Stimulated activated CD4-positive, alpha-beta T cell treated with anti-CD3 and anti-CD28 coated beads, Interleukin-1b, Interleukin-23, amount 100 ng/mL, for 24 hours (primary cell): Measurements from ENCODE around the gene G6PD.
"Not testable (repeated sequence)": the region's sequence is repeated elsewhere in the genome, so short reads cannot be mapped to it uniquely, and the experiment has no call there.

Experiments used
- DNase-seq, 4 experiments: peaks; one replicate each; pipeline ENCODE4 v3.0.0-alpha.2; 2020; ENCODE audit warnings: low read depth in 4 of 4, low spot score in 1 of 4

G6PD gene

DNA sequence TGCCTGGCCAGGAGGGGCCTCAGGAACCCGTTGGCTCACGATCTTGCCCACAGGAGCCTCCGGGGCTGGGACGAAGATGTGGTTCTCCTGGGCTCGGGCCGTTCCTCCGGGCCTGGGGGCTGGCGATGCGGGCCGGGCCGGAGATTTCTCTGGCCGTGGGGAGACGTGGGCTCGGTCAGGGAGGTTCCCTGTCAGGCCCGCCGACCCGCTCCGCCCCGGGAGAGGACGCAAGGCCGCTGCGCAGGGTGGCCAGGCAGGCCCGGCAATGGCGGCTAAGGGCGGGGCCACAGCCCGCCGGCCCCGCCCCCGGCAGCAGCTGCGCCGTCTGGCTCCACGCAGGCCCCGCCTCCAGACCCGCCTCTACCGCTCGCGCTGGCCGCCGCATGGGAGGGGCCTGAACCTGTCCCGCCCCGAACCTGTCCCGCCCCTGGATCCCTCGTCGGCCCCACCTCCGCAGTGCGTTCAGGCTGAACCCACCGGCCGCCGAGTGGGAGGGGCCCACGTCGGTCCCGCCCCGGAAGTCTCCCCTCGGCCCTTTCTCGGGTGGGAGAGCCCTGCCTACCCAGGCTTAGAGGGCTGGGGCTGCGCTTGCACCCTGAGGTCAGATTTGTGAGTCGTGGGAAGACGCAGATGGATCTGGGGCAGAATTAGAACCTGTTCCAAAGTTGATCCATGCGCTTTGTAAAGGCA lies 30.5 kb downstream of the G6PD start, which contains the start of gene FAM3A:
Gene FAM3A (minus strand): TSS at position 267 of the 690 bp plus-strand sequence. CDS start 460 bp downstream, outside the sequence.
- peak; percentile 79 to 87 (median 82) for DNase-seq

GRCh38 chrX:154515090-154515965 lies 31.3 kb downstream of the G6PD start:
- DNase-seq = no peak

DNA sequence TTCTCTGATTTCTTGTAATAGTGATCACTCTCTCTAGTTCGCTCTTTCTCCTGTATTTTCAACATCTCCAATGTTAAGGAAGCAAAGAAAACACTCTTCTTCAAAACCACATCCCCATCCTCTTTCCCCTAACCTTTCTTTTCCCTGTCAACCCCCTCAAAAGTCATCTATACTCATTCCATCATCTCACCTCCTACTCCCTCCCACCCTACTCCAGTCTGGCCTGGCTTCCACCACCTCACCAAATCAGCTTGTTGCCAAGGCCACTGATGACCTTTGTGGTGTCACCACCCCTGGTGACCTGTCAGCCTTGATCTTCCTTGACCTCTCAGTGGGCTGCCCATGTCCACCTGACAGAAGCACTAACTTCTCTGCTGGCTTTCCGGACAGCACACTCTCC lies 32.9 kb downstream of the G6PD start:
- no peak for DNase-seq

DNA sequence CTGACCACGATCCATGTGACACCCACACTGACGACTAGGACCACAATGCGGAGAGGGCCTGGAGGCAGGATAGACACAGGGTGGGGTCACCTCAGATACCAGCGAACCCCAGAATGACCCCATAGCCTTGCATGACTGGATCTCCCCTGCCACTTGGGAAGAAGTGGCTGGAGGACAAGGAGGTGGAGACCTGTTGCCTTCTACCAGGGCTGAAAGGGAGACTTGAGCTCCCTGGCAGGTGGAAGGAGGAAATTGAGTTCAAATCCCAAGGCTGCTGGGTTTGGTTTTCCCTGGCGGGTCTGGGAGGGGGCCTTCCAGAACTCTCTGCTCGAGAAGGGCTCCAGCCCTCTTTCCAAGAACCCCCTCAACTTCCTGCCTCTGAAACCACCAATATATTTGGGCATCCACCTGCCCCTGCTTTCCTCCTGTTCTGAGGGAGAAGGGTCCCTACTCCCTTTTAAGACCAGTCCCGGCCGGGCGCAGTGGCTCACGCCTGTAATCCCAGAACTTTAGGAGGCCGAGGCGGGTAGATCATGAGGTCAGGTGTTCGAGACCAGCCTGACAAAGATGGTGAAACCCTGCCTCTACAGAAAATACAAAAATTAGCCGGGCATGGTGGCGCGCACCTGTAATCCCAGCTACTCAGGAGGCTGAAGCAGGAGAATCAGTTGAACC lies 33.6 kb downstream of the G6PD start:
- DNase-seq = no peak

DNA sequence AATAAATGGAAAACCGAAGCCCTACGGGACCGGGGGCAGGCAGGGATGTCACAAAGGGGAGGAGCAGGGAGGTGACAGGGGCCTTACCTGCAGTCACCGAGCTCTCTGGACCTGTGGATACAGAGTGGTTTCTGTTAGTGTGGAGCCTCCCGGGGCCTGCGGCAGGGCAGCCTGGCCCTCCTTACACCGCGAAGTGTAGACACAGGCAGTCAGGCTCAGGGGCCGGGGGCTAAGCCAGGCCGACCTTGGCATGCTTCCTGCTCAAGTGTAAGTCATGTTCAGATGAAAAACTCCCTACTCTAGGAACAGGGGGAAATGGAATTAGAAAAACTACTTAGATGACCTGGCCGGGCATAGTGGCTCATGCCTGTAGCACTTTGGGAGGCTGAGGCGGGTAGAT lies 34.9 kb downstream of the G6PD start:
- no peak for DNase-seq

GRCh38 chrX:154509455-154509854 lies 37.2 kb downstream of the G6PD start:
- DNase-seq = no peak

DNA sequence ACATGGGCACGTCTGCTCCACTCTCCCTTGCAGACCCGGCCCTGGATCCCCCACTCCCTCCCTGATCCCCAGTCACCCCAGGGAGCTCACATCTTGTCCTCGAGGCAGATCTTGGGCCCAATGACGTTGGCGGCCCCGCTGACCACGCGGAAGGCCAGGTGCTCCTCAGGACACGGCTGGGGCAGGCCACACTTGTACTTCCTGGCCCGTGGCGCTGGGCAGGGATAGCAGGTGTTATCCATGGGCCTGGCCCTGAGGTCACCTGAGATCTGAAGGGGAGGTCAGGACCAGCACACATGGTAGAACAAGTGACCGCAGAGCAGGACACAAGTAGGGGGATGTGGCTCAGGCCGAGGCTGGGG lies 38.3 kb downstream of the G6PD start:
- DNase-seq = no peak

- DNase-seq = no peak
Observed at GRCh38 chrX:154507673-154508383, 38.8 kb downstream of the G6PD start.

- no peak for DNase-seq
Observed at GRCh38 chrX:154506483-154507332, 39.9 kb downstream of the G6PD start.

DNA sequence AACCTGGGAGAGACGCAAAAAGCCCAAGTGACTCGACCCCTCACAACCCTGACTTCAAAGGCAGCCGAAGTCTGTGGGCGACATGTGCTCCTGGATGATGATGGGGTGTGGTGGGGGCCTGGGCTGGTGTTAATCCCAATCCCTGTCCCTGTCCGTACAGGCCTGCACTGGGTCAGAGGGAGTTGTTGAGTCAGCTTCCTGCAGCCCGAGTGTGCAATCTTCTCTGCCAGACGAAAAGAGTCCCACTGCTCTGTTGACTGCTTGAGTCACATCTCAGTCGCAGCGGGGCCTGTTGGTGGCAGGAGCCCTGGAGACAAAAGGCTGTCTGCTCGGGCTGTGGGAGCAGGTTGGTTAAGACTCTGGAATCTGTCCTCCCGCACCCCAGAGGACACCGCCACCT lies 40.9 kb downstream of the G6PD start:
- DNase-seq = no peak

DNA sequence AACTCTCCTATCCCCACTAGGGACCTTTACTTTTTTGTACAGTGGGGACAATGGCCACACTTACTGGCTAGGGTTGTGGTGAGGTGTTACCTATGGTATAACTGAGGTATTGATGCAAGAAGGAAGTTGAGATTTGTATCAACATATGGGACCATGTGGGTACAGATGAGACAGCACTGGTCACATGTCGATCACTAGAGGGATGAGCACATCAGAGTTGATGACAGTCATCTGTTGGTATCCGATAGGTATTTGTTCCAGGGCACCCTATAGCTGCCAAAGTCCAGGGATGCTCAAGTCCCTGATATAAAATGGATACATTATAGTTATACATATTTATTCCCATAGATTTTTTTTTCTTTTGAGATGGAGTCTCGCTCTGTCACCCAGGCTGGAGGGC lies 43.7 kb downstream of the G6PD start:
- no peak for DNase-seq

DNA sequence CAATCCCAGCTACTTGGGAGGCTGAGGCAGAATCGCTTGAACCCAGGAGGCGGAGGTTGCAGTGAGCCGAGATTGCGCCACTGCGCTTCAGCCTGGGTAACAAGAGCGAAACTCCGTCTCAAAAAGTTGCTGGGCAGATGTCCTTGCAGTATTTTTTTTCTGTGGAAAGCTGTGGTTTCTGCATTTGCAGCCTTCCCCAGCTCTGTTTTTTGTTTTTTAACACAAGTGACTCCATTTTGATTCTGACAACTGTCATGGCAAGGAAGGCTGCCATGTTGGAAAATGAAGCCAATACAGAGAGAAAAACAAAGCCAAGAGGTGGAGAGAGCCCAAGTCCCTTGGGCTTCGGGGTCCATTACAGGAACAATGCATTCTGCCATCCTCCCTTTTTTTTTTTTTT lies 44.5 kb downstream of the G6PD start:
- no peak for DNase-seq

DNA sequence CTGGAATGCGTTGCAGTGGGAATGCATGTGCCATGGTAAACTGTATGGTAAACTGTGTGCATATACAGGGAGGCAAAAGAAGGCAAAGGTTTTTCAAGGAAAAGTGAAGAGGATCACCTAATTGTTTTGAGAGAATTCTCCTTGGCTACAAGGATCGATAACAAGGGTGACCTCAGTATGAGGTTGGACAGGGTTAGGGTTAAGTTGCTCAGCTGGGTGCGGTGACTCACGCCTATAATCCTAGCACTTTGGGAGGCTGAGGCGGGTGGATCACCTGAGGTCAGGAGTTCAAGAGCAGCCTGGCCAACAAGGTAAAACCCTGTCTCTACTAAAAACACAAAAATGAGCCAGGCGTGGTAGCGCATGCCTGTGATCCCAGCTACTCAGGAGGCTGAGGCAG lies 45.2 kb downstream of the G6PD start:
- DNase-seq = not testable (repeated sequence)

DNA sequence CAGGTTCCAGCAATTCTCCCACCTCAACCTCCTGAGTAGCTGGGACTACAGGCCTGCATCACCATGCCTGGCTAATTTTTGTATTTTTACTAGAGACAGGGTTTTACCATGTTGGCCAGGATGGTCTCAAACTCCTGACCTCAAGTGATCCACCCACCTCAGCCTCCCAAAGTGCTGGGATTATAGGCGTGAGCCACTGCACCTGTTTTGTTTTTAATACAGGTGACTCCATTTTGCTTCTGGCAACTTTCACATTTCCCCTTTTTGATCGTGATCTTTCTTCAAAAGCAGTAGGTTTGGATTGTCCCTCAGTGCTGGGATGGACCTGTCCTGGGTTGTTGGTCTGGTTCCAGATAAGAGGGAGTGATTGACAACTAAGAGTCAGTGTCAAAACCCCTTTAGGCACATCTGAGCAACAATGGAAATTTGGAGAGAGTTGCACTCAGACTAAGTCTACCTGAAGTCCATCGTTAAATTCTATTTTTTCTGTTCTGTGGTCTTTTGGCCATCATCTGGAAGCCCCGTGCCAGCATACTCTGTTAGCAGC lies 50.0 kb downstream of the G6PD start:
- DNase-seq = not testable (repeated sequence)

DNA sequence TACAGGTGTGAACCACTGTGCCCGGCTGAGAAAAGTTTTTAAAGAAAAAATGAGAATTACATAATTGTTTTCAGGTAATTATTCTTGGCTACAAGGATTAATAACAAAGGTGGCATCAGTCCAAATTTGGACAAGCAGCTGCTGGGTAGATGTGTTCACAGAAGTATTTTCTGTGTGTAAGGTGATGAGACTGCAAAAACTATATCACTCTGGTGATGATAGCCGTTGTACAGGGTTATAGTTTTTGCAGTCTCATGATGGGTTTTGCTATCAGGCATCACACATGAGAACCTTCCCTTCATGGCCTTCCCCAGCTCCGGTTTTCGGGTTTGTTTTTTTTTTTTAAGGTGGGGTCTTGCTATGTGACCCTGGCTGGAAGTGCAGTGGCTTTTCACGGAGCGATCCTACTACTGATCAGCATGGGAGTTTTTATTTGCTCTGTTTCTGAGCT lies 51.1 kb downstream of the G6PD start:
- no peak for DNase-seq

- no peak for DNase-seq
Observed at GRCh38 chrX:154494715-154495114, 51.9 kb downstream of the G6PD start.

GRCh38 chrX:154490414-154491083 lies 56.1 kb downstream of the G6PD start, which contains the start of gene SLC10A3:
SLC10A3 (minus strand) TSS chrX:154490629; CDS start chrX:154488940, 1,689 bp downstream.
- peak; percentile 61 to 83 (median 69) for DNase-seq

GRCh38 chrX:154490021-154490413 lies 56.6 kb downstream of the G6PD start:
- DNase-seq = no peak

- no peak for DNase-seq
Observed at GRCh38 chrX:154489182-154489581, 57.5 kb downstream of the G6PD start.
